BJ (cell line): Measurements from ENCODE around the gene ERF. TPM values are rescaled to one million over a fixed set of nuclear protein-coding genes. Genes with fewer than 3 reads are reported as not detected.

Experiments
- CTCF ChIA-PET: fragments of 350-600 bp; formaldehyde crosslinking; extraction: SDS; loops from one replicate; lab custom pipeline; 2021; ENCODE audit warnings: antibody characterized with exemption, inconsistent platforms; lab: Yijun Ruan, JAX
- POLR2A ChIA-PET: fragments of 300-600 bp; sonication (Branson Sonifier 250); formaldehyde crosslinking; extraction: SDS; loops from one replicate; lab custom pipeline; 2021; ENCODE audit warnings: antibody characterized with exemption; lab: Charles Lee
- DNase-seq: peaks from one replicate; pipeline ENCODE4 v3.0.0-alpha.2; 2011; ENCODE audit warnings: low read depth
- H3K27me3 ChIP-seq: 2 replicates; pipeline ENCODE4 v1.6.0; 2011; ENCODE audit warnings: low read length; ENCODE audit not compliant: control insufficient read depth, insufficient read depth
- H3K36me3 ChIP-seq: 2 replicates; pipeline ENCODE4 v1.5.1; 2011; ENCODE audit warnings: low read length; ENCODE audit not compliant: control insufficient read depth, insufficient read depth
- H3K4me3 ChIP-seq: 2 replicates; pipeline ENCODE4 v1.5.1; 2011; ENCODE audit warnings: low read depth, mild to moderate bottlenecking, control low read depth, low read length
- CTCF ChIP-seq: IDR thresholded peaks from 2 replicates; pipeline ENCODE4 v1.5.1; 2011; ENCODE audit warnings: low read depth, mild to moderate bottlenecking, control low read depth, inconsistent platforms, low read length, moderate library complexity; ENCODE audit not compliant: insufficient read depth
- polyA plus RNA-seq: library from polyadenylated mRNA; depleted of rRNA; stranded (reverse); fragments of >200 nt; gene quantifications from 2 replicates; pipeline ENCODE4 v1.2.3, GENCODE V29; 2011

The ERF gene
- polyA plus RNA-seq, 1 experiment: 51.4 TPM

GRCh38 chr19:42230571-42230970 is 24.4 kb downstream of the ERF start:
- POLR2A ChIA-PET: no interaction called here
- CTCF ChIA-PET: interaction anchor here (1.3 kb wide), 1 partner anchor 10 kb away, joined by 4 read pairs; no protein-coding TSS in a partner anchor
- Histone ChIP-seq H3K36me3 (peaks cover 47% of the 10 kb centered on the region), H3K4me3 (no peak overlapping the region), H3K27me3 (no peaks in the 10 kb centered on the region)
- no peak for TF ChIP-seq CTCF
- no peak for DNase-seq

GRCh38 chr19:42229855-42230351 is 25.0 kb downstream of the ERF start:
- H3K4me3 ChIP-seq: no peak overlapping the region
- no peak for DNase-seq
- ChIA-PET POLR2A (no interaction called here), CTCF (interaction anchor here (0.5 to 1.3 kb wide), 3 partner anchors 11 to 127 kb away, joined by 3 to 4 read pairs (median 4); no protein-coding TSS in a partner anchor)
- TF ChIP-seq CTCF: no peak
- no peaks in the 10 kb centered on the region for H3K27me3 ChIP-seq
- peaks cover 49% of the 10 kb centered on the region for H3K36me3 ChIP-seq

GRCh38 chr19:42229301-42229854 is 25.6 kb downstream of the ERF start:
- no peak for TF ChIP-seq CTCF
- Histone ChIP-seq H3K36me3 (peaks cover 51% of the 10 kb centered on the region), H3K27me3 (no peaks in the 10 kb centered on the region), H3K4me3 (no peak overlapping the region)
- CTCF ChIA-PET: interaction anchor here (0.6 kb wide), 2 partner anchors 72 to 126 kb away, joined by 3 read pairs; no protein-coding TSS in a partner anchor
- POLR2A ChIA-PET: no interaction called here
- DNase-seq: no peak

- TF ChIP-seq CTCF: no peak
- Histone ChIP-seq H3K27me3 (no peaks in the 10 kb centered on the region), H3K36me3 (peaks cover 49% of the 10 kb centered on the region), H3K4me3 (no peak overlapping the region)
- POLR2A ChIA-PET: no interaction called here
- DNase-seq: no peak
- CTCF ChIA-PET: interaction anchor here (0.7 kb wide), 1 partner anchor 15 kb away, joined by 4 read pairs; no protein-coding TSS in a partner anchor
These were observed 26.3 kb downstream of the ERF start for GRCh38 chr19:42228641-42229040.

GRCh38 chr19:42226886-42227285 is 28.0 kb downstream of the ERF start:
- no peak for DNase-seq
- ChIA-PET POLR2A (no interaction called here), CTCF (no interaction called here)
- no peak overlapping the region for H3K4me3 ChIP-seq
- no peak for TF ChIP-seq CTCF
- no peaks in the 10 kb centered on the region for H3K27me3 ChIP-seq
- H3K36me3 ChIP-seq: peaks cover 36% of the 10 kb centered on the region
